ENCODE results near the gene GRIA3.

DNA sequence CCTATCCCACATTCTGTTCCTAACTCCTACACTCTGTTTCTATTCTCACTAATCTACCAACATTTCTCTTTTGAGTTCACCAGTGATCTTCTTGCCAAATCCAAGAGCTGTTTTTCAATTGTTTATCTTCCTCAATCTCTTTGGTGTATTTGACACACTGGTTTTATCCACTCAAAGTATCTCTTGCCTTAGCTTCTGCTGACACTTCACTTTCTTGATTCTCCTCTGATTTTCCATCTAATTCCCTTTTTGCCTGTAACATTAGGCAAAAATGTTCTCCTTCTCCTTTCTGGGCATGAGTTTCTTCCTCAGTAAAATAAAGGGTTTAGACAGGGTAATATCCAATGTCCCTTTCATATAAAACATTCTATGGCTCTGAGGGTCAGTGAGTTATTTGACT is 26.2 kb downstream of the GRIA3 start:
- TF ChIP-seq, protein P1, sequence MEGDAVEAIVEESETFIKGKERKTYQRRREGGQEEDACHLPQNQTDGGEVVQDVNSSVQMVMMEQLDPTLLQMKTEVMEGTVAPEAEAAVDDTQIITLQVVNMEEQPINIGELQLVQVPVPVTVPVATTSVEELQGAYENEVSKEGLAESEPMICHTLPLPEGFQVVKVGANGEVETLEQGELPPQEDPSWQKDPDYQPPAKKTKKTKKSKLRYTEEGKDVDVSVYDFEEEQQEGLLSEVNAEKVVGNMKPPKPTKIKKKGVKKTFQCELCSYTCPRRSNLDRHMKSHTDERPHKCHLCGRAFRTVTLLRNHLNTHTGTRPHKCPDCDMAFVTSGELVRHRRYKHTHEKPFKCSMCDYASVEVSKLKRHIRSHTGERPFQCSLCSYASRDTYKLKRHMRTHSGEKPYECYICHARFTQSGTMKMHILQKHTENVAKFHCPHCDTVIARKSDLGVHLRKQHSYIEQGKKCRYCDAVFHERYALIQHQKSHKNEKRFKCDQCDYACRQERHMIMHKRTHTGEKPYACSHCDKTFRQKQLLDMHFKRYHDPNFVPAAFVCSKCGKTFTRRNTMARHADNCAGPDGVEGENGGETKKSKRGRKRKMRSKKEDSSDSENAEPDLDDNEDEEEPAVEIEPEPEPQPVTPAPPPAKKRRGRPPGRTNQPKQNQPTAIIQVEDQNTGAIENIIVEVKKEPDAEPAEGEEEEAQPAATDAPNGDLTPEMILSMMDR (conservative IDR thresholded peaks at IDR 0.05) = no peak
- no peak for TF ChIP-seq EZH2 (IDR thresholded peaks at IDR 0.05; ENCODE audit: low read depth)

All from PC-9 (cell line).